Stomach (tissue), 4 donors: ENCODE results near the gene MYNN.

Experiments
- CTCF ChIP-seq, 7 experiments: fragments of 450-650 bp in 4 of 7; fragments of 200-600 bp in 3 of 7; sonication (generic) in 3 of 7; IDR thresholded peaks; one replicate each; pipeline ENCODE4 v1.5.1; 2016 to 2019; ENCODE audit warnings: antibody characterized with exemption in 7 of 7, control low read depth in 2 of 7, mild to moderate bottlenecking in 1 of 7
- EP300 ChIP-seq: sonication (generic); formaldehyde crosslinking; IDR thresholded peaks from one replicate; pipeline ENCODE4 v1.6.1; 2017; ENCODE audit warnings: antibody characterized with exemption
- POLR2A ChIP-seq, 4 donors: fragments of 450-650 bp; IDR thresholded peaks; one replicate each; pipeline ENCODE4 v1.6.1; 2016; ENCODE audit warnings: antibody characterized with exemption in 4 of 4, control low read depth in 2 of 4, mild to moderate bottlenecking in 1 of 4, moderate library complexity in 1 of 4
- POLR2AphosphoS5 ChIP-seq, 3 donors: sonication (generic); formaldehyde crosslinking; IDR thresholded peaks; one replicate each; pipeline ENCODE4 v1.6.1; 2016; ENCODE audit warnings: antibody characterized with exemption in 3 of 3

- TF ChIP-seq POLR2AphosphoS5 (IDR thresholded peaks at IDR 0.05) (no peak), POLR2A (IDR thresholded peaks at IDR 0.05) (no peak), CTCF (IDR thresholded peaks at IDR 0.05) (no peak), EP300 (no peak)
Measured at GRCh38 chr3:169809230-169809795, 36.1 kb downstream of the MYNN start.
